AG09319 (cell line): ENCODE data around the gene ITK.
"Not testable (repeated sequence)": the region's sequence is repeated elsewhere in the genome, so short reads cannot be mapped to it uniquely, and the experiment has no call there.

Source experiments
- DNase-seq: peaks from one replicate; pipeline ENCODE4 v3.0.0-alpha.2; 2010; ENCODE audit warnings: low read depth; ENCODE audit errors: extremely low read depth
- CTCF ChIP-seq: IDR thresholded peaks from 2 replicates; pipeline ENCODE4 v1.5.1; 2011; ENCODE audit warnings: low read depth, mild to moderate bottlenecking, inconsistent platforms, low read length, moderate library complexity

Gene ITK

GRCh38 chr5:157197086-157197485 lies 16.4 kb downstream of the ITK start:
- no peak for TF ChIP-seq CTCF
- DNase-seq: no peak

DNA sequence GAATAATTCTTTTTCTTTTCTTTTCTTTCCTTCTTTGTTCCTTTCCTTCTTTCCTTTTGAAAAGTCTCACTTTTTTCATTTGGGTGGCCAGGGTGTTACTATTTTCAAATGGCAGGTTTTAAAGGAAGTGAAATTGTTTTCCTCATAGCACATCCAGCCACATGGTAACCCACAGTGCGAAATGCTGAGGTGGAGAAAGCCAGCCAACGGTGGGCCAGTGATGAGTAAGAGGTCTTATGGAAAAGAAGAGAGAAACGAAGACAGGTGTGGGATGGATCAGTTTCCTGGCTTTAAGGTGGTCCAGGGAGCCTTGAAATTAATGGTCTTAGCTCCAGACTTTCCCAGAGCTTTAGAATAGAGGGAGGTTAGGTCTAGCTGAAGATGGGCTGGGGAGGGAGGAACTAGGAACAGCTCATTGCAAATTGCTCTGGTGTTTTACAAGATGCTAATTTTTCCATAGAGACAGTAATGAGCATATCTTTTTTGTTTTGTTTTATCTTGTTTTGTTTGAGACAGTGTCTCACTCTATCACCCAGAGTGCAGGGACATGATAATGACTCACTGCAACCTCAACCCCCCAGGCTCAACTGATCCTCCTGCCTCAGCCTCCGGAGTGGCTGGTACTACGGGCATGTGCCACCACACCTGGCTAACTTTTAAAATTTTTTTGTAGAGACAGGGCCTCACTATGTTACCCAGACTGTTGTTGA lies 17.8 kb downstream of the ITK start:
- DNase-seq: no peak

GRCh38 chr5:157201857-157202256 lies 21.2 kb downstream of the ITK start:
- DNase-seq: no peak
- TF ChIP-seq CTCF: no peak

More for the DNA sequence above, 17.8 kb downstream of the ITK start:
- no peak for TF ChIP-seq CTCF

DNA sequence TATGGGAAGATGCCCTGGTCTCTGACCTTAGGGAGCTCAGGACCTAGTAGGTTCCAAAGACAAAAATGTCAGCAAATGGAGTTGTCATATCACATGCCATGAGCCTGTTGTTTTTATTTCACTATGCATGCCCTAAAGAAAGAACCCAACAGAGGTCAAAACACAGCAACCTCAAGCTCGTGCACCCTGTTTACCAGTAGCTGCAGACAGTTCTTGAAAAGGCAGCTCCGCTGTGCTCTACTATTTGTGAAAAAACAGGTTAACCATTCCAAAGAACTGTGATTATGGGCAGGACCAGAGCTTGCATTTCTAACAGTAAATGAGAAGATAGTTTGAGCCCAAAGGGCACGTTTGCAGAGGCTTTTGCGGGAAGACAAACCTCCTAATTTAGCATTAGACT lies 22.8 kb downstream of the ITK start:
- DNase-seq: no peak
- TF ChIP-seq CTCF: no peak

DNA sequence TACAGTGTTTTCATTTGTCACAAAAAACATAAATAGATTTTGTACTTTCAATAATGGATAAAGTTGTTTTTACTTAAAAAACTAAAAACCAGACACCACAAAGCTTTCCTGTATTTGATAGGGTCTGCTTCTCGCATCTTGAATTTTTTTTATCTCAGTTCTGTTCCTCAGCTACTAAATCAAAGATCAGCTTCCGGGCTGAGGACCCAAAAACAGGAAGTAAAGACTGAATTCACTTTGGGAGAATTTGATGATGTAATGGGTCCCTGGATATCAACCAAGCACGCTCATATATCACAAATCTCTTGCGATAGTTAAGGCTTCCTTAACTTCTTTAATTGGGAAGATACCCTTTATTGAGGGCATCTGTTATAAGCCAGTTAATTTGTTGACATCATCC lies 24.1 kb downstream of the ITK start:
- TF ChIP-seq CTCF: no peak
- no peak for DNase-seq

DNA sequence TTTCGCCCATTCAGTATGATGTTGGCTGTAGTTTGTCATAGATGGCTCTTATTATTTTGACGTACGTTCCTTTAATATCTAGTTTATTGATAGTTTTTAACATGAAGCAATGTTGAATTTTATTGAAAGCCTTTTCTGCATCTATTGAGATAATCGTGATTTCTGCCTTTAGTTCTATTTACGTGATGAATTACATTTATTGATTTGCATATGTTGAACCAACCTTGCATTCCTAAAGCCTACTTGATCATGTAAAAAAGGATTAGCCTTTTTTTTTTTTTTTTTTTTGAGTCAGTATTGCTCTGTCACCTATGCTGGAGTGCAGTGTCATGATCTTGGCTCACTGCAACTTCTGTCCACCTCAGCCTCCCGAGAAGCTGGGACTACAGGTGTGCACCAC lies 25.1 kb downstream of the ITK start:
- TF ChIP-seq CTCF: no peak

DNA sequence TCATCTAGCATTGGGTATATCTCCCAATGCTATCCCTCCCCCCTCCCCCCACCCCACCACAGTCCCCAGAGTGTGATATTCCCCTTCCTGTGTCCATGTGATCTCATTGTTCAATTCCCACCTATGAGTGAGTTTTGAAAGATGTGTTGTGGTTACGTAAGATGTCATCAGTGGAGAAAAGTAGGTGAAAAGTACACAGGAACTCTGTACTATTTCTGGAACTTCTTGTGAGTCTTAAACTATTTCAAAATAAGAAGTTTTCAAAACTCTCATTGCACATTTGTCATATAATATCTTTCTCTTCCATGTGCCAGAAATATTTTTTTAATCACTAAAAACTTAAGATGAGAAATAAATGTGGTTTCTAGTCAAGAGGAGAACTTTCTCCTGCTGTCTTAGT lies 30.0 kb downstream of the ITK start:
- DNase-seq: not testable (repeated sequence)

More for the DNA sequence above, 25.1 kb downstream of the ITK start:
- no peak for DNase-seq

GRCh38 chr5:157212307-157212706 lies 31.7 kb downstream of the ITK start:
- TF ChIP-seq CTCF: no peak
- DNase-seq: no peak
